IMR-90 (cell line): ENCODE results near the gene VLDLR. TPM values are rescaled to one million over a fixed set of nuclear protein-coding genes. Genes with fewer than 3 reads are reported as not detected.

Source experiments
- ATAC-seq: fragments of 200-7000 bp; cut with Tn5 transposase; 2 replicates; pipeline ENCODE4 v1.9.1; 2020; ENCODE audit warnings: low read depth, mild to moderate bottlenecking, moderate library complexity
- BruUV-seq: library from RNA; stranded (reverse); fragments of 400-500 nt; replicated peaks from 2 replicates; lab custom pipeline; 2021; lab: Mats Ljungman, UMichigan
- CTCF ChIA-PET: fragments of 300-600 bp; formaldehyde crosslinking; extraction: SDS; loops from one replicate; lab custom pipeline; 2021; ENCODE audit warnings: antibody characterized with exemption; lab: Yijun Ruan, JAX
- POLR2A ChIA-PET: fragments of 300-600 bp; sonication (Branson Sonifier 250); formaldehyde crosslinking; loops from one replicate; lab custom pipeline; 2022; ENCODE audit warnings: antibody characterized with exemption; ENCODE audit not compliant: unreplicated experiment; lab: Charles Lee
- DNase-seq: peaks from one replicate; pipeline ENCODE4 v3.0.0; 2013
- H2AFZ ChIP-seq: replicated peaks from 2 replicates; pipeline ENCODE3; 2013; ENCODE audit warnings: low read length, mild to moderate bottlenecking; ENCODE audit not compliant: poor library complexity
- H2AK5ac ChIP-seq: 2 replicates; pipeline ENCODE4 v1.6.1; 2013; ENCODE audit warnings: low read depth, low read length, inconsistent platforms
- H2AK9ac ChIP-seq: replicated peaks from 2 replicates; pipeline ENCODE3; 2013; ENCODE audit warnings: mild to moderate bottlenecking, low read depth, low read length, moderate library complexity; ENCODE audit not compliant: poor library complexity
- H2BK120ac ChIP-seq: 2 replicates; pipeline ENCODE4 v1.6.1; 2013; ENCODE audit warnings: low read depth, low read length, inconsistent platforms
- H2BK15ac ChIP-seq: 3 replicates; pipeline ENCODE4 v1.6.1; 2013; ENCODE audit warnings: low read depth, low read length, inconsistent platforms
- H2BK20ac ChIP-seq: 2 replicates; pipeline ENCODE4 v1.6.1; 2013; ENCODE audit warnings: low read depth, mild to moderate bottlenecking, inconsistent platforms, low read length, moderate library complexity
- H2BK5ac ChIP-seq: 2 replicates; pipeline ENCODE4 v1.6.1; 2013; ENCODE audit warnings: mild to moderate bottlenecking, low read depth, low read length, inconsistent platforms; ENCODE audit not compliant: poor library complexity, severe bottlenecking
- H3K14ac ChIP-seq: replicated peaks from 2 replicates; pipeline ENCODE4 v1.6.1; 2013; ENCODE audit warnings: low read depth, low read length, inconsistent platforms
- H3K18ac ChIP-seq: 2 replicates; pipeline ENCODE4 v1.6.1; 2013; ENCODE audit warnings: low read depth, low read length, control low read depth
- H3K23ac ChIP-seq: 2 replicates; pipeline ENCODE4 v1.6.1; 2013; ENCODE audit warnings: low read depth, low read length, inconsistent platforms
- H3K27ac ChIP-seq: 2 replicates; pipeline ENCODE4 v1.5.1; 2013; ENCODE audit warnings: mild to moderate bottlenecking, control low read depth, low read length; ENCODE audit not compliant: insufficient read depth
- H3K27me3 ChIP-seq: 2 replicates; pipeline ENCODE4 v1.6.1; 2013; ENCODE audit warnings: low read length; ENCODE audit not compliant: control insufficient read depth, insufficient read depth
- H3K36me3 ChIP-seq: 2 replicates; pipeline ENCODE4 v1.6.1; 2013; ENCODE audit warnings: low read length, mixed read lengths; ENCODE audit not compliant: control insufficient read depth, insufficient read depth
- H3K4ac ChIP-seq: 2 replicates; pipeline ENCODE4 v1.6.1; 2013; ENCODE audit warnings: low read depth, low read length, inconsistent platforms
- H3K4me1 ChIP-seq: 2 replicates; pipeline ENCODE4 v1.6.1; 2013; ENCODE audit warnings: low read length, mixed read lengths; ENCODE audit not compliant: control insufficient read depth, insufficient read depth
- H3K4me2 ChIP-seq: 2 replicates; pipeline ENCODE4 v1.6.1; 2013; ENCODE audit warnings: low read depth, mild to moderate bottlenecking, control low read depth, low read length, moderate library complexity
- H3K4me3 ChIP-seq: 2 replicates; pipeline ENCODE4 v1.5.1; 2013; ENCODE audit warnings: low read depth, mild to moderate bottlenecking, control low read depth, low read length, moderate library complexity; ENCODE audit not compliant: insufficient read depth
- H3K56ac ChIP-seq: 2 replicates; pipeline ENCODE4 v1.6.1; 2013; ENCODE audit warnings: low read length, inconsistent platforms; ENCODE audit not compliant: insufficient read depth; ENCODE audit errors: extremely low read depth
- H3K79me1 ChIP-seq, 2 experiments: 2 replicates each; pipeline ENCODE4 v1.6.1; 2013; ENCODE audit warnings: low read length in 2 of 2, inconsistent platforms in 1 of 2, low read depth in 1 of 2
- H3K9ac ChIP-seq: 2 replicates; pipeline ENCODE4 v1.6.1; 2013; ENCODE audit warnings: low read depth, low read length, control low read depth
- H3K9me1 ChIP-seq: 2 replicates; pipeline ENCODE4 v1.6.1; 2013; ENCODE audit warnings: low read length, inconsistent platforms; ENCODE audit not compliant: insufficient read depth
- H3K9me3 ChIP-seq: 2 replicates; pipeline ENCODE4 v1.6.1; 2013; ENCODE audit warnings: low read length; ENCODE audit not compliant: control insufficient read depth, insufficient read depth
- H4K20me1 ChIP-seq: 2 replicates; pipeline ENCODE4 v1.6.1; 2013; ENCODE audit warnings: low read length, inconsistent platforms; ENCODE audit not compliant: insufficient read depth
- H4K5ac ChIP-seq: 2 replicates; pipeline ENCODE4 v1.6.1; 2013; ENCODE audit warnings: mild to moderate bottlenecking, low read depth, low read length, control low read depth
- H4K8ac ChIP-seq, 2 experiments: 2 replicates each; pipeline ENCODE4 v1.6.1; 2013; ENCODE audit warnings: low read depth in 2 of 2, low read length in 2 of 2, control low read depth in 1 of 2, inconsistent platforms in 1 of 2
- H4K91ac ChIP-seq: 2 replicates; pipeline ENCODE4 v1.6.1; 2013; ENCODE audit warnings: low read depth, low read length, inconsistent platforms; ENCODE audit not compliant: insufficient read depth
- BHLHE40 ChIP-seq: fragments of 150-350 bp; IDR thresholded peaks from 2 replicates; pipeline ENCODE4 v1.6.1; 2016; ENCODE audit warnings: mild to moderate bottlenecking, low read depth, low read length
- CEBPB ChIP-seq: IDR thresholded peaks from 2 replicates; pipeline ENCODE4 v1.6.1; 2012; ENCODE audit warnings: low read depth, low read length, improper control_type of control experiment
- CHD1 ChIP-seq: IDR thresholded peaks from 2 replicates; pipeline ENCODE4 v1.6.1; 2012; ENCODE audit warnings: low read depth, low read length, improper control_type of control experiment
- CTCF ChIP-seq: conservative IDR thresholded peaks from 2 replicates; pipeline ENCODE4 v1.5.1; 2012; ENCODE audit warnings: mild to moderate bottlenecking, low read depth, low read length, improper control_type of control experiment
- ELK1 ChIP-seq: fragments of 150-350 bp; IDR thresholded peaks from 2 replicates; pipeline ENCODE4 v1.6.1; 2016; ENCODE audit warnings: low read depth, mild to moderate bottlenecking, low read length, moderate library complexity, borderline replicate concordance
- FOS ChIP-seq: fragments of 150-350 bp; IDR thresholded peaks from 2 replicates; pipeline ENCODE4 v1.6.1; 2016; ENCODE audit warnings: low read depth, low read length
- MAFK ChIP-seq: IDR thresholded peaks from 2 replicates; pipeline ENCODE4 v1.6.1; 2012; ENCODE audit warnings: low read depth, low read length, improper control_type of control experiment
- MXI1 ChIP-seq: IDR thresholded peaks from 2 replicates; pipeline ENCODE4 v1.6.1; 2012; ENCODE audit warnings: low read depth, mild to moderate bottlenecking, low read length, moderate library complexity, borderline replicate concordance
- NFE2L2 ChIP-seq: fragments of 150-350 bp; IDR thresholded peaks from 2 replicates; pipeline ENCODE4 v1.6.1; 2016; ENCODE audit warnings: low read depth, mild to moderate bottlenecking, low read length
- RAD21 ChIP-seq: IDR thresholded peaks from 2 replicates; pipeline ENCODE4 v1.6.1; 2012; ENCODE audit warnings: low read length, improper control_type of control experiment
- RCOR1 ChIP-seq: IDR thresholded peaks from 2 replicates; pipeline ENCODE4 v1.6.1; 2012; ENCODE audit warnings: mild to moderate bottlenecking, low read length, improper control_type of control experiment; ENCODE audit not compliant: insufficient replicate concordance
- RFX5 ChIP-seq: IDR thresholded peaks from 2 replicates; pipeline ENCODE4 v1.8.0; 2012; ENCODE audit warnings: low read depth, mild to moderate bottlenecking, low read length, moderate library complexity
- SMC3 ChIP-seq: fragments of 150-350 bp; IDR thresholded peaks from 2 replicates; pipeline ENCODE4 v1.6.1; 2016; ENCODE audit warnings: low read depth, mild to moderate bottlenecking, antibody characterized with exemption, low read length, moderate library complexity
- WGBS, 2 experiments: methylation state at CpG; one replicate each; pipeline versions ENCODE4 v1.1.5 to v1.1.7; 2013; ENCODE audit warnings: missing lambda C conversion rate in 2 of 2; ENCODE audit not compliant: insufficient read length in 1 of 2; ENCODE audit errors: extremely low coverage in 2 of 2; 5-methylcytosine and 5-hydroxymethylcytosine counted together
- dilution Hi-C: fragments of 300-500 bp; cut with HindIII; formaldehyde crosslinking; loops from one replicate; pipeline ENCODE4 v1.14.3; 2018; ENCODE audit warnings: low sequenced_read_pairs; ENCODE audit not compliant: unreplicated experiment
- in situ Hi-C: fragments of 300-500 bp; cut with MboI; formaldehyde crosslinking; loops from 3 replicates; pipeline ENCODE4 v1.14.3; 2019; ENCODE audit warnings: low sequenced_read_pairs, inconsistent platforms, mixed read lengths
- intact Hi-C: fragments of 100-400 bp; cut with micrococcal nuclease; formaldehyde crosslinking; loops from 2 replicates; pipeline ENCODE4 v1.10.0; 2022
- polyA plus RNA-seq, 3 experiments: library from polyadenylated mRNA; depleted of rRNA; stranded (reverse); fragments of >200 nt; gene quantifications; 2 replicates each; pipeline ENCODE4 v1.2.3, GENCODE V29; 2012; ENCODE audit warnings: low replicate concordance in 1 of 3
- total RNA-seq: library from RNA; depleted of rRNA; stranded (reverse); fragments of >200 nt; gene quantifications from 2 replicates; pipeline ENCODE4 v1.2.3, GENCODE V29; 2012
- TF ChIP-seq, protein P1 (sequence below): fragments of 150-350 bp; IDR thresholded peaks from 2 replicates; pipeline ENCODE4 v1.6.1; 2017; ENCODE audit warnings: mild to moderate bottlenecking, antibody characterized with exemption, low read length, low read depth

Gene VLDLR
- total and polyA plus RNA-seq, 2 of the 4 experiments (the other 2 are of a cell fraction) = 9.0 to 10.2 TPM

- in situ Hi-C loops (no loop called here), intact Hi-C loops (no loop called here), dilution Hi-C loops (no loop called here)
- Histone ChIP-seq H2BK120ac (no peak overlapping the region), H4K5ac (no peak overlapping the region), H2AK5ac (no peak overlapping the region), H2BK5ac (no peak overlapping the region), H3K14ac (no peak overlapping the region), H3K23ac (no peak overlapping the region), H4K20me1 (no peaks in the 10 kb centered on the region), H4K91ac (no peak overlapping the region), H3K4me1 (no peaks in the 10 kb centered on the region), H3K79me1 (no peaks in the 10 kb centered on the region), H3K4ac (no peak overlapping the region), H3K4me3 (no peak overlapping the region), H2BK20ac (no peak overlapping the region), H3K36me3 (no peaks in the 10 kb centered on the region), H2AK9ac (no peak overlapping the region), H3K27ac (no peak overlapping the region), H3K4me2 (no peak overlapping the region), H3K18ac (no peak overlapping the region), H3K56ac (no peak overlapping the region), H4K8ac (no peak overlapping the region), H3K9me3 (no peaks in the 10 kb centered on the region), H3K9me1 (no peaks in the 10 kb centered on the region), H3K27me3 (no peaks in the 10 kb centered on the region; the same call in 1 of the 2 replicates), H2AFZ (no peak overlapping the region), H2BK15ac (no peak overlapping the region), H3K9ac (no peak overlapping the region)
- BruUV-seq = no TSS peak
- POLR2A ChIA-PET = no interaction called here
- DNase-seq (no peak), ATAC-seq (no peak)
- CTCF ChIA-PET = no interaction called here
- TF ChIP-seq RAD21 (no peak), CEBPB (no peak), CHD1 (no peak), MAFK (no peak), FOS (no peak), NFE2L2 (no peak), CTCF (no peak), BHLHE40 (no peak), RCOR1 (no peak), RFX5 (no peak), SMC3 (no peak), ELK1 (no peak), MXI1 (no peak)
- TF ChIP-seq, protein P1, sequence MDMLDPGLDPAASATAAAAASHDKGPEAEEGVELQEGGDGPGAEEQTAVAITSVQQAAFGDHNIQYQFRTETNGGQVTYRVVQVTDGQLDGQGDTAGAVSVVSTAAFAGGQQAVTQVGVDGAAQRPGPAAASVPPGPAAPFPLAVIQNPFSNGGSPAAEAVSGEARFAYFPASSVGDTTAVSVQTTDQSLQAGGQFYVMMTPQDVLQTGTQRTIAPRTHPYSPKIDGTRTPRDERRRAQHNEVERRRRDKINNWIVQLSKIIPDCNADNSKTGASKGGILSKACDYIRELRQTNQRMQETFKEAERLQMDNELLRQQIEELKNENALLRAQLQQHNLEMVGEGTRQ = no peak
- 100% methylated on average over 1 of the region's 2 CpGs; no CpG with 5 or more reads in 1 of the 2 experiments for WGBS, 2 experiments
These were observed 13.3 kb upstream of the VLDLR start for GRCh38 chr9:2608276-2608675.
